Measurements from ENCODE around the gene SPARCL1.

The SPARCL1 gene

DNA sequence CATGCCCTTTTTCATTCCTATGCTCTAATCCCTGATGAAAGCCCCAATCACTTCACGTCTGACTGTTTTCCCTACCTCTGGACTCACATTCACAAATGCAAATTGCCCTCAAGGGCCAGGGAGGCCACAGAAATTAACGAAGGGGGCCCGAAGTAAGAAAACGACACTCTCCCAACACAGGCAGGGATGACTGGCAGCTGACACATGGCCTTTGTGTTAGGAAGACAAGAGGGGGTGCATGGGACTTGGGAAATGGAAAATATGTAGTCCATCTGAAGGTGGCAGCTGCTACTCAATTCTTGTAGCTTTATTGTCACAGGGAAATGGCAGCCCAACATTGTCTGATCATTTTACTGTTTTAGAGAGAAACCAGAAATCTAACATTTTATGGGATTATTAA lies 12.3 kb upstream of the SPARCL1 start:
- DNase-seq (ENCODE audit: low spot score) = no peak

DNA sequence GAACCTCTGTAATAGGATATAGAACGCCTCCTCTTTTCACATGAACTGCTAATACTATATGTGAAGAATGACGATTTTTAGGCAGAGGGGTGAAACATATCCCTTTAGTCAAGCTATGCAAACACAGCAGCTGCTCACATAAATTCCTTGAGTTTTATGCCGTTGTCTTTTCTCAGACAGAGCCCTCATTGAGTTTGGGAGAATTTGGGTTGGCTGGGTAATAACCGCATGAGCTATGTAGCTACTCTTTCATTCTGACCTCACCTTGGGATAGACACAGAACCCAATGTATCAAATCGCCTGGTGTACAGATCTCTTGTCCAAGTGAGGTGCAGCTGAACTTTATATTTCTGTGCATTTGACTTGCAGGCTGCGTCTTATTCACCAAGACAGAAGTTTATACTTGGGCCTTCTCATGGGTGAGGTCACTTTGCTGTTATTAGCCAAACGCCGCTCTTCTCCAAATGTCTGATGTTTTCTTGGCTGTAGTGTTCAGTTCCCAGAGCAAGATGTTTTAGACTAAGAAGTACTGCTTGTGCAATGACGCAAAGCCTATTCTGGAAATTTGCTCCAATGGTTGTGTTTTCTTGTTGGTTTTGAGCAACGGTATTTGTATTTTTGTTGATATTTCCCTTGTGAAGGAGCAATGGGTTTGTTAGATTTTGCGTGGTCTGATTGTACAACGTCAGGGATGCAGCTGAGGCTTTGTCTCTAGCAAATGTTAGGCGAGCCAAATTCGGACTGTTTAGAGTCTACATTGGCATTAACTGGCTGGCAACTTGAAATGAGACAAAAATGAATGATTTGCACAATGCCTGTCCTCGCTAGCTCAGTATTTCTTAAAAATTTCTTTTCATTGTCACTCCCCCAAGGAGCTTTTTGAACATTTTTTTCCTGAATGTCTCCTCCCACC lies 11.2 kb upstream of the SPARCL1 start:
- no peak for DNase-seq (ENCODE audit: low spot score)

DNA sequence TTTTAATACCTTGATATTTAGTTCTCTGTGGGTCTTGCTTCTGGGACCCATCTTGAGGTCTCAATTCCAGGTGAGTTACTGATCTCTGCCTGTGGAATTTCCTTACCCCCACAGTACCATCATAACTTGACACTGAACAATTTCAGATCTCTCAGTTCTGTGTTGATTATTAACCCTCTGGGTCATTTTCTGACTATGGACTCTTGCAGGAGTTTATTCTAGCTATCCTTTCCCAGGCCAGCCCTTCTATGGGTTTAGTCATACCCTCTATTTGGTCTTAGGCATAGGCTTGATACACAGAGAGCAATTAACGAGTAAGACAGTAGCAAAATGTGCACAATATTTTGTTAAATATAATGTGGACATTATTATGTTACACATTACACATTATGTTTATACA lies 3.7 kb upstream of the SPARCL1 start:
- DNase-seq (ENCODE audit: low spot score) = no peak

DNA sequence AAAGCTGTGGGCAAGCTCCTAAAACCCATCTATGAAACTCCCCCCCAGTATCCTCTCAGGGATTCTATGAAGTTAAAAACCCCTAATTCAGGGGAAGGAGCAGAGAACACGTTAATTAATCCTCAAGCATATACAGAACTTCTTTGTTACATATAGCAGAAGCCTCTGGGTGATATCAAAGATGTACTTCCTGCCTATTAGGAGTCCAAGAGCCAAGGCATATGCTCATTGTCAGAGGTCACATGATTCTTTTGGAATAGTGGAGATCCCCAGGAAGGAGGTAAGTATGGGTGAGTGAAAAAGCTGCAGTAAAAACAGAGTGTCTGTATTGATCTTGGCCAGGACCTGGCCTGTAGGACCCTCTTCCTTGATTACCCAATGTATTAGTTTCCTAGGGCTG lies 2.9 kb upstream of the SPARCL1 start:
- no peak for DNase-seq (ENCODE audit: low spot score)

DNA sequence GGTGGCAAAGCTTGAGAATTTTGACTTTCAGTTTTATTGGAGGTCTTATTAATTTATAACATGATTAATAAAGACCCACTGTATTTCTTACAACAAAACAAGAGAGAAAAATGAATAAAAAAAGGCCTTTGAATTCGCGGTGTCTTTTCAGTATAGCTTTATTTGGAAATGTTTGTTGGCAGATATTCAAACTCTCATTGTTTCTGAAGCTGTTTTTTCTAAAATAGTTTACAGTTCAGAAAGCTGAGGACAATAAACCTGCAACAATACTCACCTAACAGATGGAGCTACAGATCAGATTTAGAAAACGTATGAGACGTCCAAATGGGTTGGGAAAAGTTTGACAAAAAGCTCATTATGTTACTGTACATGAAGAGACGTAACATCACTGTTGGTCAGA lies 2.4 kb upstream of the SPARCL1 start:
- no peak for DNase-seq (ENCODE audit: low spot score)

- DNase-seq (ENCODE audit: low spot score) = no peak
Measured at GRCh38 chr4:87530868-87531267, 1.7 kb upstream of the SPARCL1 start.

DNA sequence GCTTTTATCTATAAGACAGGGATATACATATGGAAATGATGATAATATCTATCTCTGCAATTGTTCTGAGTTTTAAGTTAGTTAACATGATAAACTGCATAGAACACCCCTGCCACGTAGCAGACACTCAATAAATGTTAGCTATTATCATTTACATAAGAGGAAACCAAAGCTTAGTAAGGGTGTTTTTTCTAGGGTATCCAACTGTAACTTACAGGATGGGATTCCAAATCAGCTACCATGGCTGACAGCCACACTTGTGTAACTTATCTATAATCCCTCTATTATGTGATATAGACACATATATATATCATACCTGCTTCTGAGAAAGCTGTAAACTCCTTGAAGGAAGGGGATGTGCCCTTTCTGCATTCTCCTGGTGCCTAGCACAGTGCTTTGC lies 1.1 kb upstream of the SPARCL1 start:
- no peak for DNase-seq (ENCODE audit: low spot score)

DNA sequence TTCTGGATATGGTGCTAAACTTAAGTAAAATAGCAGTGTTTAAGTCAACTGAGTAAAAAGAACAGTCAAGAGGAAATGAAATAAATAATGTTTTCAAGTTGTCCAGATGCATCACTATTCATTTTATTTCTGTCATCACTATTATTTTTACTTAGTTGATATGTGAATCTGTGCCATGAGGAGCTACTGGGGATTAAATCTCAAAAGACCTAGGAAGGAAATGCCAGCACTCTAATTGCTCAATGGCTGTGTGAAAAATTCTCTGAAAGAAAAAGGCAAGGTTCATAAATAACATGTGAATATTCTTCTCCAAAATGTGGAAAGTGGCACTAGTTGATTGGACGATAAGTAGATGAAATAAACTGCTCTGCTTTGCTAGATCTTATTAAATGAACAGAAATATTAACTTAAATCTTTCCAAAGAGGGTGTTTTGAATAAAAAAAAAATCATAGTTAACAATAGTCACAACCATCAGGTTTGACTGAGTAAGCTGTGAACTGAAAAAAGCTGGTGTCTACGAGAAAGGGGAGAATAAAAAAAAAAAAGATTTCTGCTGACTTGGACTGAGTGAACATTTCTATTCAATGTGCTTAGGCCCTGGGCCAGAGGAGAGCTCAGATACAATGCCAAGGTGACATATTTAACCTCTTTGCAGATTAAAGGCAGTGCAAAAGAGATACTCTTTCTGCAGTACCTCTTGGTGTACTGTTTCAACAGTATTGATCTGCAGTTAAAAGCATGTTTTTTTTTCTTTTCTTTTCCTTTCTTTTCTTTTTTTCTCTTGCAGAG lies 1.6 kb downstream of the SPARCL1 start:
- no peak for DNase-seq (ENCODE audit: low spot score)

GRCh38 chr4:87525636-87526295 lies 3.4 kb downstream of the SPARCL1 start:
- DNase-seq (ENCODE audit: low spot score) = no peak

DNA sequence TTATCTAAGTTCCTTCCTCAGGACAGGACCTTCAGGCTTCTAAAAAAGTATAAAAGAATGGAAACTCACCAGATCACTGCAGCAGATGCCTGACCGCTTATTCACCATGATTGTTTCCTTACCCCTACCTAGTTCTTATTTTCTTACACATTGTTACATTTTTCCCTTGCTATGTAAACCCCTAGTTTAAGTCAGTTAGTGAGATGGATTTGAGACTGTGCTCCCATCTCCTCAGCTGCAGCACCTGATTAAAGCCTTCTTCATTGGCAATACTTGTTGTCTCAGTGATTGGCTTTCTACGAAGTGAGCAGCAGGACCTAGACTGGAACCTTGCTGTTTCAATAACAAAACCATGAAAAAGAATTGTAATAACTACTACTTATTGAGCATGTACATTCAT lies 4.7 kb downstream of the SPARCL1 start:
- no peak for DNase-seq (ENCODE audit: low spot score)

DNA sequence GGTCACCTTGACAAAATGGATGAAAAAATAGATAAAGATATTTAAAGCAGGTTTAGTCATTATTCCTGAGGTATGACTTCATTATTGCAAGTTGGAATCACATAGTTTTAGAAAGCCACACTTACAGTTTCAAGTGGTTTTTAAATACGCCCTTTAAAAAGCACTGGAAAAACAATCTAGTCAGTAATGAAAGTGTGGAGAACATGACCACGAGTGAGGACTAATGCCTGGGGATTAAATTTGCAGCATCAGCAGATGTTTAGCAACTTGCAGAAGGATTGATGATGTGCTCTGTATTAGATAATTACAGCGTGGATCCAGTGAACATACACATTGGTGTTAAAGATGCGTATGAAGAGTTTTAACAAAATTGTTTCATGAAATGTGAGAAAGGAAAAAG lies 5.9 kb downstream of the SPARCL1 start:
- DNase-seq (ENCODE audit: low spot score) = no peak

GRCh38 chr4:87521757-87522374 lies 7.3 kb downstream of the SPARCL1 start:
- no peak for DNase-seq (ENCODE audit: low spot score)

- DNase-seq (ENCODE audit: low spot score) = no peak
Measured at GRCh38 chr4:87521319-87521718, 7.9 kb downstream of the SPARCL1 start.

DNA sequence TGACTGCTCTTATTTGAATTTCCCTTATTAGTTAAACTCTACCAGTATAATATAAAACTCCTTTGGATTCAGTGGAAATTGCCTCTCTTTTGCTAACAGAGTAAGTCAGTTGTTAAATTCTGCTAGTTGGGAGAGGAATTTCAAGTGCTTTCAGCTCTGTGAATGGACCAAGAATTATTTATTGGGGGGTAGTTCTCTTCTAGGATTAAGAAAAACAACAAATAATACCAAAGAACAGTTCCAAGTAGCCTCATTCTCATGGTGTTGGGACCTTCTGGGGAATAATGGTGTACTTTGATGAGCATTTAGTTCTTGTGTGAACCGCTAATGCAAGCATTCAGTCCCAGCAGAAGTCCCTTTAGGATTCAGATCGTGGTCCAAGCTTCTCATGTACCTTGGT lies 11.6 kb downstream of the SPARCL1 start:
- no peak for DNase-seq (ENCODE audit: low spot score)

GRCh38 chr4:87516683-87517082 lies 12.5 kb downstream of the SPARCL1 start:
- no peak for DNase-seq (ENCODE audit: low spot score)

DNA sequence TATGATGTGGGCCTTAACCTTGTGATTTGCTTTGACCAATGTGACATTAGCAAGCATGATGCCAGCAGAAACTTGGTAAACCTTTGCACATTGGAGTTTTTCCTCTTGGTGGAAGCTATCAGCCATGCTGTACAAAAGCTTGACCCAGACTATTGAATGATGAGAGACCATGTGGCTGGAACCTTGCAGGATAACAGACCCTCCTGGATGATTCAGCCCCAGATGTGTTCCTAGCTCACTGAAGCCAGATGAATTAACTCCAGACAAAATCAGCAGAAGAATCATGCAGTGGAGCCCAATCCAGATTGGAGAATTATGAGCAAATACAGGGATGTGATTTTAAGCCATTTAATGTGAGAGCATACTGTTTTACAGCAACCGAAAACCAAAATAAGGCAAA lies 16.8 kb downstream of the SPARCL1 start:
- DNase-seq (ENCODE audit: low spot score) = no peak

DNA sequence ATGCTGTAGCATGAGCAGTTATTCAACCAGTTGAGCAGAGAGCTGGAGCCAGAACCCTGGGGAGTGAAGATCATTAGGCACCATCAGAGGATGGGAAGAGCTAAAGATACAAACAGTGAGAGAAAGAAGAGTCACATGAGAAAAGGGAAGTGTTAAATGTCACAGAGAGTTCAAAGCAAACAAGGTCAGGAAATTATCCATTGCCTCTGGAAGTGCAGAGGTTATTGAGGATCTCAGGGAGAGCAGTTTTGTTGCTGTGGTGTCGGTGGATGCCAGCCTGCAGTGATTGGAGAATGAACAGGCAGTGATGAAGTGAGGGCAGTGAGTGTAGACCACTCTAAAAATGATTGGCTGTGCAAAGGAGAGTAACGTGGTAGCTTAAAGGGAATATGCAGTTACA lies 17.7 kb downstream of the SPARCL1 start:
- DNase-seq (ENCODE audit: low spot score) = no peak

- DNase-seq (ENCODE audit: low spot score) = no peak
Measured at GRCh38 chr4:87510747-87511146, 18.4 kb downstream of the SPARCL1 start.

DNA sequence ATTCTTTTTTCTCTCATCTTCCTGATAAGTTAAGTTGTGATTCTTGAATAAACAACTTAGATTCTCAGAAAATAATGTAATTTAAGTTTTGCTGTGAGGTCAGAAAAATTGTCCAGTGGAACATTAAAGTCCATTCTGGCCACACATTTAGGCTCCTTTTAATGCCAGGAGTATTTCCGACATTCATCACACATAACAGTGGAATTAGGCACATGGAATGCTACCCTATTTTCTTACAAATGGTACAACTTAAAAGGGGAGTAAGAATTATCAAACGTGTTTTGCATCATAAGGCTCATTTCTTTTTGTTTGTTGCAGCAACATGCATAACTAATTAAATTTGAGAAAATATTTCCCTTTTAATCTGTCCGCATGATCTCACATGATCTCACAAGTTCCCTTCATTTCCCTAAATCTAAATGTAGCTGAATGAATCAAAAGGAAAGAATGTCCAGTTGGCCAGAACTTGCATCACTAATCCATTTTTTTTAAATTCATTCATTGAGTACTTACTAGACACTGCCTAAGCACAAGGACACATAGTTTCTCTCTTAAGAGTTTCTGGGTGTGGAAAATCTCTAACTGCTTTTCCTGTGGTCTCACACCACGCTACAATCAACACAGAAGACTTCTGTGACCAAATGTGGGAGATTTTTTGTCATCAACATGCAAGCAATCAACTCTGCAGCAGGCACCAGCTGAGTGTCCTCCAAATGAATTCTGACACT lies 22.0 kb downstream of the SPARCL1 start:
- no peak for DNase-seq (ENCODE audit: low spot score)

GRCh38 chr4:87505862-87506261 lies 23.3 kb downstream of the SPARCL1 start:
- no peak for DNase-seq (ENCODE audit: low spot score)

DNA sequence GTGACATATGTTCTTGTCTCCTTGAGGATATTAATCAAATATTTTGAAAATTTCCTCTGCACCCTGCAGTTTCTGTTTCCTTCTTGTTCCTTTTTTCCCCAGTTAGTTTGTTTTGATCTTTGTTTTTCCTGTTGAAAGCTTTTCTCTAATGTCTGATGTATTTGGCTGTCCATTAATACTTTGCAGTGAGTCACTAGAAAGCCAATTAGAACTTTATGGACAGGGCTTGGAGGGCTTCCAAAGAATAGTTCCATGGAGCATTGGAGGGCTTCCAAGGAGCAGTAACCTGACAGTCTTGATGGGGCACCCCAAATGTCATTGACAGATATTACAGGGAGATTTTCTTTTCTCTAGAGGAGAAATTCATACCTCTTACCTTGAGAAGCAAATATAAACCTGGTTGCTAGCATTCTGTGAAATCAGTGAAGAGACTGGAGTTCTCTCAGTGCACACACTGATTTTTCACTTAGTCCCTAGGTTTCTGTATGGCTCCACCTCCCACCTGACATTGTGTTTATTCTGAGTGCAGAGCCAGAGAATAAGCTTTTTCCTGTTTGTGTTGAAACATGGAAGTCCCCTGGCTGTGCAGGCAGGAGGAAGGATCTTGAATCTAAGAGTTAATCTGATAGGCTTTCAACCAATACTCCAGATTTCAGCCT lies 26.5 kb downstream of the SPARCL1 start:
- no peak for DNase-seq (ENCODE audit: low spot score)
